SK-N-SH treated with all-trans-retinoic acid at 6 μM for 48 hours (cell line): ENCODE data around the gene DLG1.

Source experiments
- GLIS3 ChIP-seq: fragments of 250-450 bp; sonication (Bioruptor Pico); IDR thresholded peaks from 2 replicates; pipeline ENCODE4 v1.5.0; 2020; ENCODE audit warnings: mild to moderate bottlenecking, moderate library complexity
- ISL1 ChIP-seq: fragments of 250-450 bp; sonication (Bioruptor Pico); IDR thresholded peaks from 2 replicates; pipeline ENCODE4 v2.1.2; 2022; ENCODE audit warnings: mild to moderate bottlenecking, moderate library complexity
- POU6F1 ChIP-seq: fragments of 250-450 bp; sonication (Bioruptor Pico); IDR thresholded peaks from 2 replicates; pipeline ENCODE4 v1.8.0; 2021; ENCODE audit warnings: low read depth, mild to moderate bottlenecking, moderate library complexity, borderline replicate concordance
- PPARA ChIP-seq: fragments of 250-450 bp; sonication (Bioruptor Pico); IDR thresholded peaks from 2 replicates; pipeline ENCODE4 v1.5.0; 2020; ENCODE audit warnings: mild to moderate bottlenecking, borderline replicate concordance
- TSHZ2 ChIP-seq: fragments of 250-450 bp; sonication (Bioruptor Pico); IDR thresholded peaks from 2 replicates; pipeline ENCODE4 v1.5.0; 2020; ENCODE audit warnings: mild to moderate bottlenecking, moderate library complexity
- ZFP3 ChIP-seq: fragments of 250-450 bp; sonication (Bioruptor Pico); IDR thresholded peaks from 2 replicates; pipeline ENCODE4 v1.5.0; 2020; ENCODE audit warnings: mild to moderate bottlenecking, moderate library complexity
- ZFP30 ChIP-seq: fragments of 450-650 bp; formaldehyde crosslinking; IDR thresholded peaks from 2 replicates; pipeline ENCODE4 v1.5.0; 2022; ENCODE audit warnings: mild to moderate bottlenecking, moderate library complexity
- ZNF70 ChIP-seq: fragments of 450-650 bp; formaldehyde crosslinking; IDR thresholded peaks from 2 replicates; pipeline ENCODE4 v1.5.0; 2020; ENCODE audit warnings: mild to moderate bottlenecking, moderate library complexity
- ZNF8 ChIP-seq: fragments of 450-650 bp; formaldehyde crosslinking; IDR thresholded peaks from 2 replicates; pipeline ENCODE4 v1.5.0; 2020; ENCODE audit warnings: mild to moderate bottlenecking, moderate library complexity

- TF ChIP-seq GLIS3 (CRISPR knock-in tag) (no peak), ZFP3 (no peak), ISL1 (CRISPR knock-in tag) (no peak), ZFP30 (no peak), PPARA (CRISPR knock-in tag) (no peak), POU6F1 (no peak), ZNF70 (no peak), ZNF8 (no peak), TSHZ2 (CRISPR knock-in tag) (no peak)
These were observed 58.6 kb downstream of the DLG1 start for GRCh38 chr3:197239857-197240256.
